H9 (cell line): ENCODE results near the gene PBX1. TPM values are rescaled to one million over a fixed set of nuclear protein-coding genes. Genes with fewer than 3 reads are reported as not detected.

Experiments
- DNase-seq: peaks from one replicate; pipeline ENCODE4 v3.0.0-alpha.2; 2017
- H2AFZ ChIP-seq: one replicate; pipeline ENCODE4 v1.6.1; 2013; ENCODE audit warnings: mild to moderate bottlenecking, low read length, control low read depth, moderate library complexity
- H2AK5ac ChIP-seq: 2 replicates; pipeline ENCODE4 v1.6.1; 2013; ENCODE audit warnings: low read length, control low read depth, mixed read lengths; ENCODE audit not compliant: insufficient read length
- H2BK120ac ChIP-seq: one replicate; pipeline ENCODE4 v1.6.1; 2013; ENCODE audit warnings: low read depth, mild to moderate bottlenecking, low read length, control low read depth, inconsistent platforms; ENCODE audit not compliant: poor library complexity, severe bottlenecking
- H2BK12ac ChIP-seq: 2 replicates; pipeline ENCODE4 v1.6.1; 2013; ENCODE audit warnings: low read length, control low read depth, mixed read lengths, low read depth; ENCODE audit not compliant: insufficient read length
- H2BK15ac ChIP-seq: 2 replicates; pipeline ENCODE4 v1.6.1; 2013; ENCODE audit warnings: low read depth, low read length, control low read depth
- H2BK20ac ChIP-seq: one replicate; pipeline ENCODE4 v1.6.1; 2013; ENCODE audit warnings: low read depth, mild to moderate bottlenecking, low read length, control low read depth, inconsistent platforms; ENCODE audit not compliant: poor library complexity, severe bottlenecking
- H2BK5ac ChIP-seq: 2 replicates; pipeline ENCODE4 v1.6.1; 2013; ENCODE audit warnings: low read length, control low read depth, mixed read lengths; ENCODE audit not compliant: insufficient read length
- H3K14ac ChIP-seq: 2 replicates; pipeline ENCODE4 v1.6.1; 2013; ENCODE audit warnings: low read length, control low read depth; ENCODE audit not compliant: insufficient read depth
- H3K18ac ChIP-seq: 2 replicates; pipeline ENCODE4 v1.6.1; 2013; ENCODE audit warnings: low read depth, mild to moderate bottlenecking, mixed read lengths, low read length, control low read depth; ENCODE audit not compliant: insufficient read length
- H3K23ac ChIP-seq: 2 replicates; pipeline ENCODE4 v1.6.1; 2013; ENCODE audit warnings: low read length, control low read depth, mixed read lengths, low read depth; ENCODE audit not compliant: insufficient read length
- H3K23me2 ChIP-seq: 2 replicates; pipeline ENCODE4 v1.6.1; 2013; ENCODE audit warnings: low read depth, mild to moderate bottlenecking, mixed read lengths, low read length, control low read depth; ENCODE audit not compliant: insufficient read length, poor library complexity, severe bottlenecking
- H3K27ac ChIP-seq: 2 replicates; pipeline ENCODE4 v1.5.1; 2013; ENCODE audit warnings: low read length, control low read depth, mixed read lengths, low read depth; ENCODE audit not compliant: insufficient read length
- H3K27me3 ChIP-seq: 2 replicates; pipeline ENCODE4 v1.6.1; 2013; ENCODE audit warnings: low read length, control low read depth, inconsistent platforms; ENCODE audit not compliant: insufficient read depth
- H3K4ac ChIP-seq: 2 replicates; pipeline ENCODE4 v1.6.1; 2013; ENCODE audit warnings: low read depth, mild to moderate bottlenecking, control low read depth, inconsistent platforms, low read length, moderate library complexity
- H3K4me1 ChIP-seq: 2 replicates; pipeline ENCODE4 v1.6.1; 2013; ENCODE audit warnings: low read length, control low read depth, inconsistent platforms; ENCODE audit not compliant: insufficient read depth
- H3K4me2 ChIP-seq: 2 replicates; pipeline ENCODE4 v1.6.1; 2013; ENCODE audit warnings: low read length, control low read depth, mixed read lengths; ENCODE audit not compliant: insufficient read length, insufficient read depth
- H3K56ac ChIP-seq: 2 replicates; pipeline ENCODE4 v1.6.1; 2013; ENCODE audit warnings: low read depth, mild to moderate bottlenecking, mixed read lengths, low read length, control low read depth; ENCODE audit not compliant: insufficient read length
- H3K79me1 ChIP-seq: 2 replicates; pipeline ENCODE4 v1.6.1; 2013; ENCODE audit warnings: low read depth, mild to moderate bottlenecking, moderate library complexity, low read length, control low read depth, inconsistent platforms; ENCODE audit not compliant: insufficient read depth, poor library complexity, severe bottlenecking
- H3K79me2 ChIP-seq: 2 replicates; pipeline ENCODE4 v1.6.1; 2013; ENCODE audit warnings: low read length, control low read depth, inconsistent platforms; ENCODE audit not compliant: insufficient read depth
- H3K9ac ChIP-seq: 2 replicates; pipeline ENCODE4 v1.6.1; 2013; ENCODE audit warnings: low read length, control low read depth, mixed read lengths; ENCODE audit not compliant: insufficient read length; ENCODE audit errors: extremely low read depth
- H3K9me3 ChIP-seq: one replicate; pipeline ENCODE4 v1.6.1; 2013; ENCODE audit warnings: low read depth, low read length, inconsistent platforms; ENCODE audit not compliant: control insufficient read depth
- H3T11ph ChIP-seq: one replicate; pipeline ENCODE4 v1.6.1; 2013; ENCODE audit warnings: mild to moderate bottlenecking, low read length, control low read depth, inconsistent platforms
- H4K20me1 ChIP-seq: one replicate; pipeline ENCODE4 v1.6.1; 2013; ENCODE audit not compliant: control insufficient read depth, insufficient read length, insufficient read depth
- H4K5ac ChIP-seq: 2 replicates; pipeline ENCODE4 v1.6.1; 2013; ENCODE audit warnings: low read depth, mild to moderate bottlenecking, mixed read lengths, low read length, control low read depth; ENCODE audit not compliant: insufficient read length
- H4K8ac ChIP-seq: replicated peaks from 2 replicates; pipeline ENCODE4 v1.6.1; 2013; ENCODE audit warnings: low read length, control low read depth, mixed read lengths, low read depth; ENCODE audit not compliant: insufficient read length
- H4K91ac ChIP-seq: 2 replicates; pipeline ENCODE4 v1.6.1; 2013; ENCODE audit warnings: low read depth, mild to moderate bottlenecking, moderate library complexity, mixed read lengths, low read length, control low read depth; ENCODE audit not compliant: insufficient read length
- H3K27ac Mint-ChIP-seq, 3 experiments: 2 replicates in 2 of 3; 3 replicates in 1 of 3; pipeline ENCODE4 v1.8.0; 2020 to 2021; ENCODE audit warnings: mixed read lengths in 3 of 3, mild to moderate bottlenecking in 1 of 3, moderate library complexity in 1 of 3
- H3K27me3 Mint-ChIP-seq: 2 replicates; pipeline ENCODE4 v1.8.0; 2021; ENCODE audit warnings: low read depth, mild to moderate bottlenecking, moderate library complexity, mixed read lengths
- H3K36me3 Mint-ChIP-seq, 3 experiments: 2 replicates in 2 of 3; 3 replicates in 1 of 3; pipeline ENCODE4 v1.8.0; 2020 to 2021; ENCODE audit warnings: low read depth in 3 of 3, mixed read lengths in 3 of 3; ENCODE audit not compliant: insufficient read depth in 1 of 3
- H3K4me1 Mint-ChIP-seq, 2 experiments: 2 replicates each; pipeline ENCODE4 v1.8.0; 2020; ENCODE audit warnings: mixed read lengths in 2 of 2
- H3K4me3 Mint-ChIP-seq, 2 experiments: 2 replicates in 1 of 2; 3 replicates in 1 of 2; pipeline ENCODE4 v1.8.0; 2020 to 2021; ENCODE audit warnings: mild to moderate bottlenecking in 2 of 2, mixed read lengths in 2 of 2, moderate library complexity in 1 of 2
- H3K9me3 Mint-ChIP-seq, 2 experiments: 2 replicates in 1 of 2; 3 replicates in 1 of 2; pipeline ENCODE4 v1.8.0; 2020; ENCODE audit warnings: mild to moderate bottlenecking in 2 of 2, mixed read lengths in 2 of 2, moderate library complexity in 1 of 2
- WGBS: extraction: QIAGEN DNeasy Blood & Tissue Kit; methylation state at CpG from one replicate; pipeline ENCODE4 v1.1.7; 2013; ENCODE audit warnings: missing lambda C conversion rate, low lambda C conversion rate, mixed read lengths; ENCODE audit not compliant: insufficient read length; ENCODE audit errors: extremely low coverage; 5-methylcytosine and 5-hydroxymethylcytosine counted together
- total RNA-seq: library from RNA; stranded (reverse); gene quantifications from 2 replicates; pipeline ENCODE4 v1.2.1, GENCODE V29; 2021
- TF ChIP-seq, protein P1 (sequence below): fragments of 200-600 bp; sonication (generic); conservative IDR thresholded peaks from 3 replicates; pipeline ENCODE4 v1.8.0; 2021; ENCODE audit warnings: antibody characterized with exemption, mild to moderate bottlenecking

The PBX1 gene
- total RNA-seq, 1 experiment from 2014 or later: 142 TPM

GRCh38 chr1:164647211-164647610, 88.2 kb downstream of the PBX1 start:
- Histone ChIP-seq H3K79me1 (peaks cover 6% of the 10 kb centered on the region), H3K4me1 (peaks cover 20% of the 10 kb centered on the region; the same call in 1 of the 2 replicates), H3K9ac (no peak overlapping the region), H2BK15ac (no peak overlapping the region), H2BK12ac (no peak overlapping the region), H3K23ac (no peak overlapping the region), H3K4ac (no peak overlapping the region), H3K18ac (no peak overlapping the region), H3K23me2 (no peaks in the 10 kb centered on the region), H3K27ac (no peak overlapping the region), H3K4me2 (no peak overlapping the region), H2BK120ac (no peak overlapping the region), H4K91ac (no peak overlapping the region), H4K20me1 (no peaks in the 10 kb centered on the region), H2BK20ac (no peak overlapping the region), H3T11ph (no peak overlapping the region), H3K79me2 (peaks cover 8% of the 10 kb centered on the region; the same call in 1 of the 2 replicates), H4K5ac (no peak overlapping the region), H2AK5ac (no peak overlapping the region), H2BK5ac (no peak overlapping the region), H3K27me3 (no peaks in the 10 kb centered on the region), H3K9me3 (no peaks in the 10 kb centered on the region), H3K56ac (no peak overlapping the region), H3K14ac (no peak overlapping the region), H2AFZ (no peak overlapping the region), H4K8ac (no peak overlapping the region)
- no peak overlapping the region for H3K4me3 Mint-ChIP-seq
- no peak for DNase-seq
- peaks cover 75% of the 10 kb centered on the region in 2 experiments for H3K4me1 Mint-ChIP-seq
- no peaks in the 10 kb centered on the region for H3K9me3 Mint-ChIP-seq
- no CpG with 5 or more reads among the region's 6 CpGs for WGBS
- TF ChIP-seq, protein P1, sequence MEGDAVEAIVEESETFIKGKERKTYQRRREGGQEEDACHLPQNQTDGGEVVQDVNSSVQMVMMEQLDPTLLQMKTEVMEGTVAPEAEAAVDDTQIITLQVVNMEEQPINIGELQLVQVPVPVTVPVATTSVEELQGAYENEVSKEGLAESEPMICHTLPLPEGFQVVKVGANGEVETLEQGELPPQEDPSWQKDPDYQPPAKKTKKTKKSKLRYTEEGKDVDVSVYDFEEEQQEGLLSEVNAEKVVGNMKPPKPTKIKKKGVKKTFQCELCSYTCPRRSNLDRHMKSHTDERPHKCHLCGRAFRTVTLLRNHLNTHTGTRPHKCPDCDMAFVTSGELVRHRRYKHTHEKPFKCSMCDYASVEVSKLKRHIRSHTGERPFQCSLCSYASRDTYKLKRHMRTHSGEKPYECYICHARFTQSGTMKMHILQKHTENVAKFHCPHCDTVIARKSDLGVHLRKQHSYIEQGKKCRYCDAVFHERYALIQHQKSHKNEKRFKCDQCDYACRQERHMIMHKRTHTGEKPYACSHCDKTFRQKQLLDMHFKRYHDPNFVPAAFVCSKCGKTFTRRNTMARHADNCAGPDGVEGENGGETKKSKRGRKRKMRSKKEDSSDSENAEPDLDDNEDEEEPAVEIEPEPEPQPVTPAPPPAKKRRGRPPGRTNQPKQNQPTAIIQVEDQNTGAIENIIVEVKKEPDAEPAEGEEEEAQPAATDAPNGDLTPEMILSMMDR: no peak
- H3K36me3 Mint-ChIP-seq: peaks cover 3 to 20% (median 17%) of the 10 kb centered on the region in 3 experiments; a peak in 6 of 7 replicates
- H3K27ac Mint-ChIP-seq: peak overlapping the region; percentile 10 to 93 (median 91); a peak in 3 of 7 replicates
- H3K27me3 Mint-ChIP-seq: no peaks in the 10 kb centered on the region
